Transverse colon (tissue), 4 donors: ENCODE results near the gene HSD17B2.

Source experiments
- EP300 ChIP-seq: sonication (generic); formaldehyde crosslinking; IDR thresholded peaks from one replicate; pipeline ENCODE4 v1.6.1; 2017; ENCODE audit warnings: antibody characterized with exemption, low read depth
- POLR2A ChIP-seq: fragments of 450-650 bp; IDR thresholded peaks from one replicate; pipeline ENCODE4 v1.6.1; 2016; ENCODE audit warnings: antibody characterized with exemption, mild to moderate bottlenecking, moderate library complexity
- POLR2AphosphoS5 ChIP-seq, 3 donors: sonication (generic); formaldehyde crosslinking; IDR thresholded peaks; one replicate each; pipeline ENCODE4 v1.6.1; 2016; ENCODE audit warnings: antibody characterized with exemption in 3 of 3
- TF ChIP-seq, protein P1 (sequence below), 5 experiments: fragments of 200-600 bp in 3 of 5; fragments of 450-650 bp in 2 of 5; sonication (generic) in 3 of 5; IDR thresholded peaks; 1 replicate in 2 of 5; 2 replicates in 3 of 5; pipeline ENCODE4 v1.5.1; 2016 to 2017; ENCODE audit warnings: antibody characterized with exemption in 5 of 5, inconsistent platforms in 3 of 5, mild to moderate bottlenecking in 2 of 5, moderate library complexity in 1 of 5

GRCh38 chr16:82027629-82028064 lies 7.4 kb upstream of the HSD17B2 start:
- TF ChIP-seq, protein P1, sequence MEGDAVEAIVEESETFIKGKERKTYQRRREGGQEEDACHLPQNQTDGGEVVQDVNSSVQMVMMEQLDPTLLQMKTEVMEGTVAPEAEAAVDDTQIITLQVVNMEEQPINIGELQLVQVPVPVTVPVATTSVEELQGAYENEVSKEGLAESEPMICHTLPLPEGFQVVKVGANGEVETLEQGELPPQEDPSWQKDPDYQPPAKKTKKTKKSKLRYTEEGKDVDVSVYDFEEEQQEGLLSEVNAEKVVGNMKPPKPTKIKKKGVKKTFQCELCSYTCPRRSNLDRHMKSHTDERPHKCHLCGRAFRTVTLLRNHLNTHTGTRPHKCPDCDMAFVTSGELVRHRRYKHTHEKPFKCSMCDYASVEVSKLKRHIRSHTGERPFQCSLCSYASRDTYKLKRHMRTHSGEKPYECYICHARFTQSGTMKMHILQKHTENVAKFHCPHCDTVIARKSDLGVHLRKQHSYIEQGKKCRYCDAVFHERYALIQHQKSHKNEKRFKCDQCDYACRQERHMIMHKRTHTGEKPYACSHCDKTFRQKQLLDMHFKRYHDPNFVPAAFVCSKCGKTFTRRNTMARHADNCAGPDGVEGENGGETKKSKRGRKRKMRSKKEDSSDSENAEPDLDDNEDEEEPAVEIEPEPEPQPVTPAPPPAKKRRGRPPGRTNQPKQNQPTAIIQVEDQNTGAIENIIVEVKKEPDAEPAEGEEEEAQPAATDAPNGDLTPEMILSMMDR (IDR thresholded peaks at IDR 0.05): no peak
- TF ChIP-seq POLR2AphosphoS5 (IDR thresholded peaks at IDR 0.05) (no peak), POLR2A (no peak), EP300 (no peak)
